GM21529 (cell line): Measurements from ENCODE around the gene PTCH1.

ENCODE experiments used
- ATAC-seq: cut with Tn5 transposase; IDR thresholded peaks from one replicate; pipeline ENCODE4 v1.9.1; 2021; ENCODE audit not compliant: unreplicated experiment

Gene PTCH1

DNA sequence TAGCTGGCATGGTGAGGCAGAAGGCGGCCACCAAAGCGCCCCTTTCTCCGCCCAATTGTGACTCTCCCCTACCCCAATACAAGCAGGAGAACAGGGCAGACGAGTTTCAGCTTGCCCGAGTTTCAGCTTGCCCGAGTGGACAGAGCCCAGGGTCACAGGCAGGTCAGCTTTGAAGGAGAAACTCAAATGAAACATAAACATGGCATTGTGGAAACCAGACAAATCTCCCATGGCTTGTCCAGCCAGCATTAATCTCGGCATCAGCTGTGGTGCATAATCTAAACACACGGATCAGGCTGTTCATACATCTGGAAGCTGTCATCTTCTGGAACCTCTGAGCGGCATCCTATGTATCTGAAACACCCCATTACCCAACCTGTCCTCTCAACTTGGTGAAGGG is 16.9 kb downstream of the PTCH1 start:
- ATAC-seq: no peak

GRCh38 chr9:95499046-95499676 is 17.6 kb downstream of the PTCH1 start:
- no peak for ATAC-seq

DNA sequence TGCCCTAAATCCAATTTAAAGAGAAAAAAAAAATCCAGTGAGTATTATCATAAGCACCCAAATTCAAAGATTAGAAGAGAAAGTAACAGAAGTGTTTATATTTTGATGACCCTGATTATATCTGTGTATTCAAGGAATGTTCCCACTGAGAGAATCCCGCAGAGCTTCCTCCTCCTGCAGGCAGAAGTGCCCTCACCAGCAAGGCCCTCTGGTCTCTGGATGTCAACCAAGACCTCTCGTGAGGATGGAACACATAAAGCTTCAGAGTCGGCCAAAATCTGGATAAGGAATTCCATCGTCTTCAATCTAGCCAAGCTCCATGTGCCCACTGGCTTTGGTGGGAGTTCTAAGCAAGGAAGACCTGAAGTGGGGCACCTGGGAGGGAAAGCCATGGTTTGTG is 18.1 kb downstream of the PTCH1 start:
- no peak for ATAC-seq

GRCh38 chr9:95497772-95498171 is 19.0 kb downstream of the PTCH1 start:
- ATAC-seq: no peak

GRCh38 chr9:95496687-95497086 is 20.1 kb downstream of the PTCH1 start:
- no peak for ATAC-seq

- ATAC-seq: no peak
Measured at GRCh38 chr9:95495961-95496360, 20.8 kb downstream of the PTCH1 start.

DNA sequence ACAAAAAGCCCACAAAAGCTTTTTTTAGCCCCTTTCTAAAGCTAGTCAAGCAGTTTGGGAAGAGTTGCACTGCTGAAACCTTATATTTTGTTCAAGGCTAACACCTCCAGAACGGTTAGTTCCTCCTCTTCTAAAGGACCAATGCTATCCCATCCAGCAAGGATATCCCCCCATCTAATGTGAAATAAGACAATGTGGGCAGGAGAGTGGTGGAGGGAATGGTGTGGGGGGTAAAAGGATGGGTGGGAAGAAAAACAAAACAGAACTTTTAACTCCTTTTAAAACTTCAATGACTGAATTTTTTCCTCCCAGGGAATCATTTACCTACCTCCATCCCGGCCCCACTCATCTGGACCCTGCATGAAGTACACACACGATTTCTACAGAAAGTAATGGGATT is 21.2 kb downstream of the PTCH1 start:
- no peak for ATAC-seq

- peak; percentile 94 for ATAC-seq
Measured at GRCh38 chr9:95494416-95495371, 22.1 kb downstream of the PTCH1 start.

DNA sequence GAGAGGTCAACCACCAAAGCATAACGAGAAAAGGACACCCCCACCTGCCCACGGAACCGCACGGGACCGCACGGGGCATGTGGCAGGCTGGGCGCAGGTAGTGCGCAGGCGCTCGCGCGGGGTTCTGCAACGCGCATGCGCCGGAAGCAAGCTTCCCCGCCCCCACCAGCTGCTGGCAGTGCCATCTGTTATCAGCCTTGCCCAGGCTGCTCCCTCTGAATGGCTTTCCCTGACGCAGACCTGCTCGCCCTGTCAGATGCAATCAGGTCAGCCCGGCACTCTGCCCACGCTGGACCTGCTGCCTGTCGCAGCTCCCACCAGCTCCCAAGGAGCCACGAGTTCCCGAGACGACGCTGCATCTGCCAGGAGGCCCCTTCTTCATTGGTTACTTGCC is 22.8 kb downstream of the PTCH1 start:
- peak; percentile 34 for ATAC-seq

- ATAC-seq: no peak
Measured at GRCh38 chr9:95493402-95493801, 23.4 kb downstream of the PTCH1 start.

DNA sequence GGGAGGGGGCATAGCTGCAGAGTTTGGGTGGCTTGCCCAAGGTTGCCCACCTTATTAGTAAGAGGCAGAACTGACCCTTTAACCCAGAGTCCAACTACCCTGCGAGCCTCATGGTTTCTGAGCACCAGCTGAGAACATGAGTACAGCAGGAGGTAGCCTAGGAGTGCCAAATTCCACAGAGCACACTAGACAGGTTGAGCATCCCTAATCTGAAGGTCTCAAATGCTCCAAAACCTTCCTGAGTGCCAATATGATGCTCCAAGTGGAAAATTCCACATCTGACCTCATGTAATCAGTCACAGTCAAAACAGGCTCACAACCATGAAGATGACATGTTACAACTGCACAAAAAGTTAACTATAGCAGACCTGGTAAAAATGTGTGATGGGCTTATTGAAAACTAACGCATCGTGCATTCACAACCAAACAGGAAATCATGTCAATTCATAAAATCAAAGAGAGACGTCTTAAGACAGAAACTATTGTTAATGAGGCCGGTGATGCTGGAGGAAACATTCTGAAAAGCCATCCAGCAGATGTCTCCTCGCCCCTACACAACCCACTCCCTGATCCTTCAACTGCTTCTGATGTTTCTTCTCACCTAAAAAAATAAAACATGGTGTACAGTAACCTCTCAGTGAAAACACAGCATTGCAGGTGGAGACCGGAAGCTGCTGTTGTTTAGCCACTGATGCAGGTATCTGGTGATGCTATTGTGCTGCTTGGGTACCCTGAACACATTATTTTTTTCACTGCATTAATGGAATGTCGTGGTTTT is 25.0 kb downstream of the PTCH1 start:
- no peak for ATAC-seq

DNA sequence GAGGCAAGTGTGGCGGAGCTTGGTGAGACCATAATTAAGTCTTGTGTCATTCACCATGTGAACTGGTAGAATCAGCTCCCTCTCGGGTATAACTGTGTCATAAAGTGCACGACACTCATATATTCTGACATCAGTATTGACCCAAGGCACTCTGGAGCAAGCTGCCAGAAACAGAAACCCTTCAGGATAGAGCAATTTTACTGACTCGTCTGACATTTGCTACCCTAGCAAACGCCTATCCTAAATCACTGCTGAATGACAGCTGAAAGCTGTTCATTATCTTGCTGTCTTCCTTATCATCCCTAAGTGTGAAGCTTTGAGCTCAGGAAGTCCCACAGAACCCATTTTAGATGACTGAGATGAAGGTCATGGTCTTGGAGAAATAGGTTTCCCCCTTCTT is 27.8 kb downstream of the PTCH1 start:
- no peak for ATAC-seq

DNA sequence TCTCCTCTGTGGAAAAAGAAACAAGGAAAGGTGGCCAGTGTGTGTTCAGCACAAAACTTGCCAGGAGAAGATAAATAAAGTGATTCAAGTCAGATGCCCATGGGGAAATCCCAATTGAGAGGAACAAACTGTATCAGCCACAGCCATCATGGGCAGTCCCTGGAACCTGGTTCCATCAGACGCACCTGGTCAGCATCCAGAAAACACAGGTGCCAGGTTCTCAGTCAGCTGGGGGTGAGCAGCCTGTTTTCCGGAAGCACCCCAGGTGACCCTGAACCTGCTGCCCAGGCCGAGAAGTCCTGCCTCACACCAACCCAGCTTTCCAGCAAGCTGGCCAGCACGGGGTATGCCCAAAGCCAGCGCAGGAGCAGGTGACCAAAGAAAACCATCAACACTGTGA is 30.5 kb downstream of the PTCH1 start:
- no peak for ATAC-seq

DNA sequence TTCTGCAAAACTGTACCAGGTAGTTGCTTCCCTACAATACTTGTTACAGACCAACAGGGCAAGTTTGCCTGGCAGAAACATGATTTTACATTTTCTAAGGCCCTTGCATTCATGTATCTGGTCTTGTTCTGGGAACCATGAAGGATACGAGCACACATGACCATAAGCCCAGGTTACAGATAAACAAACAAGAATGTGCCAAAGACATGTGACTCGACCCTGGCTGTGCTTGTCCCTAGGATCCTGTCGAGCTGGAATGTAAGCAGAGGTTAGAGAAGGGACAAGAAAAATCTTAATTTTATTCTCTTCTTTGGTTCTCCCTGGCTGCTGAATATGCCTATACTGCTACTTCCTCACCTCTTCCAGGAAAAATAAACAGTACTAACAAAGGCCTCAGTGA is 32.5 kb downstream of the PTCH1 start:
- ATAC-seq: no peak

GRCh38 chr9:95483431-95483830 is 33.3 kb downstream of the PTCH1 start:
- no peak for ATAC-seq

DNA sequence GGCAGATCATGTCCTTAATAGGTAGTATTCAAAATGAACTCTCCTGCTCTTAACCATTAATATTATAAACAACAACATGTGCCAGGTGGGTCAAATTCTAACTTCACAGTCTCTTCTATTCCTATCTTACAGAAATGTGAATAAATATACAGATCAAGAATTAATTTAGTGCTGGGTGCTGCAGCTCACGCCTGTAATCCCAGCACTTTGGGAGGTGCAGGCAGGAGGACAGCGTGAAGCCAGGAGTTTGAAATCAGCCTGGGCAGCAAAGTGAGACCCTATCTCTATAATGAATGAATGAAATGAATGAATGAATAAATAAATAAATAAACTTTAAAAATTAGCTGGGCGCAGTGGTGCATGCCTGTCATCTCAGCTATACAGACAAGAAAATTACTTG is 34.1 kb downstream of the PTCH1 start:
- ATAC-seq: no peak

GRCh38 chr9:95481000-95481399 is 35.8 kb downstream of the PTCH1 start:
- no peak for ATAC-seq

- no peak for ATAC-seq
Measured at GRCh38 chr9:95480346-95480745, 36.4 kb downstream of the PTCH1 start.

GRCh38 chr9:95479330-95479729 is 37.4 kb downstream of the PTCH1 start:
- ATAC-seq: no peak

DNA sequence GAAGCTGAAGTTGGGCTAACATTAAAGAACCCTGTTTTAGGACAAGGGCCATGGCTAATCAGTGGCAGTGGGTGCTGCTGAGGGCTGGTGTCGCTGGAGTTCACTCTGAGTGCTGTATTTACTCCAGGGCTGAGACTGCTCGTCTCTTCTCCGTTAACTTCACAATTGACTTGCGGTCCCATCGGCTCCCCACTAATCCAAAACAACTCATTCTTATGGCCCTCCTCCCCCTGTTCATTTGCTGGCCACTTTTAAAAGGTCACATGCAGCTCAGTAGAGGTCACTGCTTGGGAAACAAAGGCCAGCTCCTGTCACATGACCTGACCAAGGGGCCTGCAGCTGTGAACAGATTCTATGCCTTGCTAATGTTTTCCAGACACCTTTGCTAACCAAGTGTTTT is 38.4 kb downstream of the PTCH1 start:
- no peak for ATAC-seq

DNA sequence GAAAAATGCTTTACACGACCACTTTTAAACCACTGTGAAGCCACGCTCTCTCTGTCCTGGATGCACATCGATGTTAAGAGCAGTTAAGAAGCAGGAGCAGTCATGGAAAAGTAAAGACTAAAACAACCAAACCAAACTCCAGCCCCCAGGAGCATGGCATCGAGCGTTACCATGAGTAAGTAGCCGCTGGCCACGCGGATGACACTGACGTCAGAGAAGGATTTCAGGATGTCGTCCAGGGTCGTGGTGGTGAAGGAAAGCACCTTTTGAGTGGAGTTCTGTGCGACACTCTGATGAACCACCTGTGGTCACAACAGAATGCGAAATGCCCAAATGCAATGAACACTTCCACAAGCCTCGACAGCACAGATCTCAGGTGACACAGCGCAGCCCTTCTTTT is 38.9 kb downstream of the PTCH1 start:
- ATAC-seq: no peak

- no peak for ATAC-seq
Measured at GRCh38 chr9:95477441-95477840, 39.3 kb downstream of the PTCH1 start.
